MCF 10A (cell line): ENCODE measurements around the gene SHISA6. TPM values are rescaled to one million over a fixed set of nuclear protein-coding genes. Genes with fewer than 3 reads are reported as not detected.

Experiments used
- BruUV-seq: library from RNA; stranded (reverse); fragments of 400-500 nt; replicated peaks from 2 replicates; lab custom pipeline; 2021; lab: Mats Ljungman, UMichigan
- CTCF ChIA-PET: fragments of 300-600 bp; sonication (Branson Sonifier 250); formaldehyde crosslinking; extraction: SDS; loops from one replicate; lab custom pipeline; 2021; ENCODE audit warnings: antibody characterized with exemption, inconsistent platforms; lab: Yijun Ruan, JAX
- POLR2A ChIA-PET: fragments of 300-600, 350-650 bp; sonication (Branson Sonifier 250); formaldehyde crosslinking; extraction: SDS; loops from one replicate; lab custom pipeline; 2020; ENCODE audit warnings: antibody characterized with exemption, inconsistent platforms; lab: Yijun Ruan, JAX
- DNase-seq: peaks from one replicate; pipeline ENCODE4 v3.0.0-alpha.2; 2018; ENCODE audit not compliant: unreplicated experiment
- H3K27ac Mint-ChIP-seq: one replicate; pipeline ENCODE4 v1.8.0; 2022; ENCODE audit warnings: mild to moderate bottlenecking, low read depth, mixed read lengths; ENCODE audit not compliant: unreplicated experiment
- H3K27me3 Mint-ChIP-seq: one replicate; pipeline ENCODE4 v1.8.0; 2022; ENCODE audit warnings: mixed read lengths; ENCODE audit not compliant: insufficient read depth, unreplicated experiment
- H3K36me3 Mint-ChIP-seq: one replicate; pipeline ENCODE4 v1.8.0; 2022; ENCODE audit warnings: mild to moderate bottlenecking, moderate library complexity, mixed read lengths; ENCODE audit not compliant: insufficient read depth, unreplicated experiment
- H3K4me1 Mint-ChIP-seq: one replicate; pipeline ENCODE4 v1.8.0; 2022; ENCODE audit warnings: mixed read lengths; ENCODE audit not compliant: insufficient read depth, unreplicated experiment
- H3K4me3 Mint-ChIP-seq: one replicate; pipeline ENCODE4 v1.8.0; 2022; ENCODE audit warnings: mild to moderate bottlenecking, moderate library complexity, mixed read lengths; ENCODE audit not compliant: unreplicated experiment
- H3K9me3 Mint-ChIP-seq: one replicate; pipeline ENCODE4 v1.8.0; 2022; ENCODE audit warnings: mixed read lengths; ENCODE audit not compliant: unreplicated experiment
- CTCF ChIP-seq: fragments of 200-600 bp; IDR thresholded peaks from one replicate; pipeline ENCODE4 v1.8.0; 2022; ENCODE audit warnings: antibody characterized with exemption, mild to moderate bottlenecking; ENCODE audit not compliant: unreplicated experiment
- intact Hi-C: fragments of 100-400 bp; cut with micrococcal nuclease; formaldehyde crosslinking; loops from 2 replicates; pipeline ENCODE4 v1.14.1; 2022
- total RNA-seq: library from RNA; stranded (reverse); gene quantifications from 2 replicates; pipeline ENCODE4 v1.2.3, GENCODE V29; 2022

SHISA6 gene
- total RNA-seq, 1 experiment from 2014 or later = not detected

GRCh38 chr17:11492511-11492910, 251.5 kb downstream of the SHISA6 start:
- Mint-ChIP-seq H3K27ac (no peak overlapping the region), H3K9me3 (no peaks in the 10 kb centered on the region), H3K27me3 (peaks cover 52% of the 10 kb centered on the region), H3K4me3 (no peak overlapping the region), H3K36me3 (no peaks in the 10 kb centered on the region), H3K4me1 (no peaks in the 10 kb centered on the region)
- CTCF ChIA-PET = no interaction called here
- TF ChIP-seq CTCF = no peak
- POLR2A ChIA-PET = no interaction called here
- intact Hi-C loops = no loop called here
- DNase-seq = no peak
- no TSS peak for BruUV-seq

- Mint-ChIP-seq H3K4me1 (no peaks in the 10 kb centered on the region), H3K27ac (no peak overlapping the region), H3K27me3 (peaks cover 60% of the 10 kb centered on the region), H3K9me3 (no peaks in the 10 kb centered on the region), H3K36me3 (no peaks in the 10 kb centered on the region), H3K4me3 (no peak overlapping the region)
- ChIA-PET POLR2A (no interaction called here), CTCF (interaction anchor here (0.6 kb wide), 1 partner anchor 392 kb away, joined by 3 read pairs; no protein-coding TSS in a partner anchor)
- no peak for DNase-seq
- no TSS peak for BruUV-seq
- intact Hi-C loops = no loop called here
- TF ChIP-seq CTCF = no peak
These were observed 252.9 kb downstream of the SHISA6 start for GRCh38 chr17:11493936-11494335.

- no peak for DNase-seq
- TF ChIP-seq CTCF = no peak
- Mint-ChIP-seq H3K36me3 (no peaks in the 10 kb centered on the region), H3K4me3 (no peak overlapping the region), H3K27ac (no peak overlapping the region), H3K9me3 (no peaks in the 10 kb centered on the region), H3K4me1 (no peaks in the 10 kb centered on the region), H3K27me3 (peaks cover 47% of the 10 kb centered on the region)
- intact Hi-C loops = no loop called here
- ChIA-PET CTCF (no interaction called here), POLR2A (no interaction called here)
- BruUV-seq = no TSS peak
These were observed 254.6 kb downstream of the SHISA6 start for GRCh38 chr17:11495613-11496012.

- BruUV-seq = no TSS peak
- POLR2A ChIA-PET = interaction anchor here (0.7 kb wide), 1 partner anchor 1381 kb away, joined by 3 read pairs; no protein-coding TSS in a partner anchor
These were observed 258.9 kb downstream of the SHISA6 start for GRCh38 chr17:11499881-11500280.

More at GRCh38 chr17:11499881-11500280, 258.9 kb downstream of the SHISA6 start:
- H3K36me3 Mint-ChIP-seq = no peaks in the 10 kb centered on the region
- peaks cover 48% of the 10 kb centered on the region for H3K27me3 Mint-ChIP-seq
- DNase-seq = no peak
- peaks cover 8% of the 10 kb centered on the region for H3K9me3 Mint-ChIP-seq
- no peak for TF ChIP-seq CTCF
- H3K4me1 Mint-ChIP-seq = no peaks in the 10 kb centered on the region
- CTCF ChIA-PET = no interaction called here
- intact Hi-C loops = no loop called here
- no peak overlapping the region for H3K4me3 Mint-ChIP-seq
- H3K27ac Mint-ChIP-seq = no peak overlapping the region
